ENCODE data around the gene CHSY1.

CHSY1 gene

GRCh38 chr15:101167753-101168462 is 83.9 kb downstream of the CHSY1 start:
- no peak for TF ChIP-seq CTCF (IDR thresholded peaks at IDR 0.05; ENCODE audit: borderline replicate concordance, insufficient read depth, low read depth, low read length)
- no peak overlapping the region for H3K4me3 ChIP-seq (ENCODE audit: low read depth, low read length)

GRCh38 chr15:101167411-101167752 is 84.5 kb downstream of the CHSY1 start:
- no peak overlapping the region for H3K4me3 ChIP-seq (ENCODE audit: low read depth, low read length)
- TF ChIP-seq CTCF (IDR thresholded peaks at IDR 0.05; ENCODE audit: borderline replicate concordance, insufficient read depth, low read depth, low read length): no peak

- no peak overlapping the region for H3K4me3 ChIP-seq (ENCODE audit: low read depth, low read length)
- TF ChIP-seq CTCF (IDR thresholded peaks at IDR 0.05; ENCODE audit: borderline replicate concordance, insufficient read depth, low read depth, low read length): no peak
These were observed 85.9 kb downstream of the CHSY1 start for GRCh38 chr15:101165905-101166471.

GRCh38 chr15:101162701-101163483 is 89.0 kb downstream of the CHSY1 start:
- no peak overlapping the region for H3K4me3 ChIP-seq (ENCODE audit: low read depth, low read length)
- TF ChIP-seq CTCF (IDR thresholded peaks at IDR 0.05; ENCODE audit: borderline replicate concordance, insufficient read depth, low read depth, low read length): no peak

GRCh38 chr15:101161656-101162055 is 90.2 kb downstream of the CHSY1 start:
- no peak overlapping the region for H3K4me3 ChIP-seq (ENCODE audit: low read depth, low read length)
- no peak for TF ChIP-seq CTCF (IDR thresholded peaks at IDR 0.05; ENCODE audit: borderline replicate concordance, insufficient read depth, low read depth, low read length)

GRCh38 chr15:101159936-101160815 is 91.7 kb downstream of the CHSY1 start:
- TF ChIP-seq CTCF (IDR thresholded peaks at IDR 0.05; ENCODE audit: borderline replicate concordance, insufficient read depth, low read depth, low read length): no peak
- no peak overlapping the region for H3K4me3 ChIP-seq (ENCODE audit: low read depth, low read length)

Data from GM12875 (cell line).